Rectal smooth muscle tissue (tissue), 1 donor: ENCODE measurements around the gene DMPK.
"Not testable (repeated sequence)": the region's sequence is repeated elsewhere in the genome, so short reads cannot be mapped to it uniquely, and the experiment has no call there.

Experiments used
- H3K27ac ChIP-seq: one replicate; pipeline ENCODE4 v1.7.0; 2013; ENCODE audit warnings: low read depth, low read length, inconsistent platforms
- H3K27me3 ChIP-seq: one replicate; pipeline ENCODE4 v1.7.0; 2013; ENCODE audit warnings: low read length; ENCODE audit not compliant: control insufficient read depth, insufficient read depth
- H3K36me3 ChIP-seq: one replicate; pipeline ENCODE4 v1.7.0; 2013; ENCODE audit warnings: low read length; ENCODE audit not compliant: control insufficient read depth, insufficient read depth
- H3K4me1 ChIP-seq: one replicate; pipeline ENCODE4 v1.7.0; 2013; ENCODE audit warnings: low read length; ENCODE audit not compliant: control insufficient read depth, insufficient read depth
- H3K4me3 ChIP-seq: one replicate; pipeline ENCODE4 v1.7.0; 2013; ENCODE audit warnings: low read length
- H3K9ac ChIP-seq: one replicate; pipeline ENCODE4 v1.7.0; 2013; ENCODE audit warnings: low read length

DMPK gene

GRCh38 chr19:45730368-45731288 is 51.7 kb downstream of the DMPK start, which contains the start of gene FBXO46:
FBXO46 (minus strand) TSS chr19:45730896; CDS start chr19:45713495, 17,401 bp downstream.
- peaks cover 8% of the 10 kb centered on the region for H3K4me1 ChIP-seq
- no peaks in the 10 kb centered on the region for H3K27me3 ChIP-seq
- H3K36me3 ChIP-seq: no peaks in the 10 kb centered on the region
- peak within 1 kb of the TSS; percentile 84 for H3K4me3 ChIP-seq
- H3K27ac ChIP-seq: peak within 1 kb of the TSS; percentile 52
- H3K9ac ChIP-seq: peak within 1 kb of the TSS; percentile 42

- H3K9ac ChIP-seq: peak overlapping the region; percentile 42
- H3K27ac ChIP-seq: peak overlapping the region; percentile 52
- peaks cover 8% of the 10 kb centered on the region for H3K4me1 ChIP-seq
- H3K36me3 ChIP-seq: no peaks in the 10 kb centered on the region
- no peaks in the 10 kb centered on the region for H3K27me3 ChIP-seq
- H3K4me3 ChIP-seq: peak overlapping the region; percentile 84
Observed at GRCh38 chr19:45729800-45730290, 52.4 kb downstream of the DMPK start.

DNA sequence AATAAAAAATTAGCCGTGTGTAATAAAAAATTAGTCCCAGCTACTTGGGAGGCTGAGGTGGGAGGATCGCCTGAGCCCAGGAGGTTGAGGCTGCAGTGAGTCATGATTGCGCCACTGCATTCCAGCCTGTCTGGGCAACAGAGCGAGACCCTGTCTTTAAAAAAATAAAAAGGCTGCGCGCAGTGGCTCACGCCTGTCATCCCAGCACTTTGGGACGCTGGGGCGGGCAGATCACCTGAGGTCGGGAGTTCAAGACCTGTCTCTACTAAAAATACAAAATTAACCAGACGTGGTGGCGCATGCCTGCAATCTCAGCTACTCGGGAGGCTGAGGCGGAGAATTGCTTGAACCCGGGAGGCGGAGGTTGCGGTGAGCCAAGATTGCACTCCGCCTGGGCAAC is 53.6 kb downstream of the DMPK start:
- not testable (repeated sequence) for H3K4me1 ChIP-seq, H3K4me3 ChIP-seq, H3K9ac ChIP-seq, H3K27me3 ChIP-seq, H3K27ac ChIP-seq, H3K36me3 ChIP-seq

DNA sequence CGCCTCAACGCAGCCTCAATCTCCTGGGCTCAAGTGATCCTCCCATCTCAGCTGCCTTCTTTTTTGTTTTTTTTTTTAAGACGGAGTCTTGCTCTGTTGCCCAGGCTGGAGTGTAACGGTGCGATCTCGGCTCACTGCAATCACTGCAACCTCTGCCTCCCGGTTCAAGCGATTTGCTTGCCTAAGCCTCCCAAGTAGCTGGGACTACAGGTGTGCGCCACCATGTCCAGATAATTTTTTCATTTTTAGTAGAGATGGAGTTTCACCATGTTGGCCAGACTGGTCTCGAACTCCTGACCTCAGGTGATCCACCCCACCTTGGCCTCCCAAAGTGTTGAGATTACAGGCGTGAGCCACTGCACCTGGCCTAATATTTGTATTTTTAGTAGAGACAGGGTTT is 62.2 kb downstream of the DMPK start:
- H3K4me1 ChIP-seq, H3K4me3 ChIP-seq, H3K27me3 ChIP-seq, H3K27ac ChIP-seq, H3K36me3 ChIP-seq, H3K9ac ChIP-seq: not testable (repeated sequence)
